Testis (tissue), 3 donors: ENCODE data around the gene DNAJC15. TPM values are rescaled to one million over a fixed set of nuclear protein-coding genes. Genes with fewer than 3 reads are reported as not detected.
A peak's percentile ranks its signal among the peaks of the same experiment; 100 is the strongest.
"Not testable (repeated sequence)": the region's sequence is repeated elsewhere in the genome, so short reads cannot be mapped to it uniquely, and the experiment has no call there.

Source experiments
- DNase-seq: peaks from one replicate; pipeline ENCODE4 v3.0.0-alpha.2; 2019
- H3K27ac ChIP-seq, 2 donors: fragments of 200-600 bp; sonication (generic); one replicate each; pipeline ENCODE4 v1.5.1; 2019
- H3K27me3 ChIP-seq: fragments of 200-600 bp; sonication (generic); one replicate; pipeline ENCODE4 v1.5.1; 2019
- H3K36me3 ChIP-seq: fragments of 200-600 bp; sonication (generic); one replicate; pipeline ENCODE4 v1.5.1; 2017; ENCODE audit warnings: low read depth; ENCODE audit errors: missing control alignments
- H3K4me1 ChIP-seq: fragments of 200-600 bp; sonication (generic); one replicate; pipeline ENCODE4 v1.5.1; 2019
- H3K4me3 ChIP-seq, 2 donors: fragments of 200-600 bp; sonication (generic); one replicate each; pipeline ENCODE4 v1.5.1; 2017 to 2019
- H3K9me3 ChIP-seq: fragments of 200-600 bp; sonication (generic); one replicate; pipeline ENCODE4 v1.5.1; 2017
- POLR2A ChIP-seq: fragments of 450-650 bp; IDR thresholded peaks from one replicate; pipeline ENCODE4 v1.6.1; 2017; ENCODE audit warnings: antibody characterized with exemption, mild to moderate bottlenecking, moderate library complexity
- WGBS, 2 donors: methylation state at CpG; one replicate each; pipeline ENCODE4 v1.1.5; 2018; 5-methylcytosine and 5-hydroxymethylcytosine counted together
- intact Hi-C: fragments of 100-400 bp; cut with DNase I; formaldehyde crosslinking; loops from one replicate; pipeline ENCODE4 v1.15.1; 2023; ENCODE audit warnings: low total_unique reads
- polyA plus RNA-seq: library from polyadenylated mRNA; stranded (reverse); fragments of 350-450 nt; fragmentation: Illumina TruSeq; extraction: RNeasy Lipid Tissue Mini Kit (QIAGEN cat#74804); gene quantifications from one replicate; pipeline ENCODE4 v1.2.3, GENCODE V29; 2014; ENCODE audit warnings: low read depth, low replicate concordance; ENCODE audit not compliant: insufficient read depth
- total RNA-seq, 2 donors: library from RNA; depleted of rRNA; stranded (reverse); fragments of >200 nt; gene quantifications; one replicate each; pipeline ENCODE4 v1.2.3, GENCODE V29; 2016
- TF ChIP-seq, protein P1 (sequence below), 3 experiments: fragments of 450-650 bp in 2 of 3; fragments of 200-600 bp in 1 of 3; sonication (generic) in 1 of 3; IDR thresholded peaks; one replicate each; pipeline ENCODE4 v1.5.1; 2016 to 2019; ENCODE audit warnings: antibody characterized with exemption in 3 of 3, mild to moderate bottlenecking in 2 of 3, moderate library complexity in 1 of 3

DNAJC15 gene
- total and polyA plus RNA-seq, 3 donors from 2014 or later: 11.8 to 49.8 (median 17.2) TPM

GRCh38 chr13:43054803-43055802, 31.7 kb downstream of the DNAJC15 start:
- intact Hi-C loops: no loop called here
- Histone ChIP-seq H3K27me3 (no peaks in the 10 kb centered on the region), H3K4me1 (peaks cover 20% of the 10 kb centered on the region), H3K36me3 (no peaks in the 10 kb centered on the region), H3K9me3 (no peaks in the 10 kb centered on the region), H3K27ac (peak overlapping the region; percentile 82 to 88), H3K4me3 (peak overlapping the region; percentile 34 to 51)
- TF ChIP-seq, protein P1, sequence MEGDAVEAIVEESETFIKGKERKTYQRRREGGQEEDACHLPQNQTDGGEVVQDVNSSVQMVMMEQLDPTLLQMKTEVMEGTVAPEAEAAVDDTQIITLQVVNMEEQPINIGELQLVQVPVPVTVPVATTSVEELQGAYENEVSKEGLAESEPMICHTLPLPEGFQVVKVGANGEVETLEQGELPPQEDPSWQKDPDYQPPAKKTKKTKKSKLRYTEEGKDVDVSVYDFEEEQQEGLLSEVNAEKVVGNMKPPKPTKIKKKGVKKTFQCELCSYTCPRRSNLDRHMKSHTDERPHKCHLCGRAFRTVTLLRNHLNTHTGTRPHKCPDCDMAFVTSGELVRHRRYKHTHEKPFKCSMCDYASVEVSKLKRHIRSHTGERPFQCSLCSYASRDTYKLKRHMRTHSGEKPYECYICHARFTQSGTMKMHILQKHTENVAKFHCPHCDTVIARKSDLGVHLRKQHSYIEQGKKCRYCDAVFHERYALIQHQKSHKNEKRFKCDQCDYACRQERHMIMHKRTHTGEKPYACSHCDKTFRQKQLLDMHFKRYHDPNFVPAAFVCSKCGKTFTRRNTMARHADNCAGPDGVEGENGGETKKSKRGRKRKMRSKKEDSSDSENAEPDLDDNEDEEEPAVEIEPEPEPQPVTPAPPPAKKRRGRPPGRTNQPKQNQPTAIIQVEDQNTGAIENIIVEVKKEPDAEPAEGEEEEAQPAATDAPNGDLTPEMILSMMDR (IDR thresholded peaks at IDR 0.05): no peak
- no peak for TF ChIP-seq POLR2A
- 26 to 27% methylated on average over 13 of the region's 13 CpGs for WGBS, 2 donors
- peak; percentile 61 for DNase-seq

DNA sequence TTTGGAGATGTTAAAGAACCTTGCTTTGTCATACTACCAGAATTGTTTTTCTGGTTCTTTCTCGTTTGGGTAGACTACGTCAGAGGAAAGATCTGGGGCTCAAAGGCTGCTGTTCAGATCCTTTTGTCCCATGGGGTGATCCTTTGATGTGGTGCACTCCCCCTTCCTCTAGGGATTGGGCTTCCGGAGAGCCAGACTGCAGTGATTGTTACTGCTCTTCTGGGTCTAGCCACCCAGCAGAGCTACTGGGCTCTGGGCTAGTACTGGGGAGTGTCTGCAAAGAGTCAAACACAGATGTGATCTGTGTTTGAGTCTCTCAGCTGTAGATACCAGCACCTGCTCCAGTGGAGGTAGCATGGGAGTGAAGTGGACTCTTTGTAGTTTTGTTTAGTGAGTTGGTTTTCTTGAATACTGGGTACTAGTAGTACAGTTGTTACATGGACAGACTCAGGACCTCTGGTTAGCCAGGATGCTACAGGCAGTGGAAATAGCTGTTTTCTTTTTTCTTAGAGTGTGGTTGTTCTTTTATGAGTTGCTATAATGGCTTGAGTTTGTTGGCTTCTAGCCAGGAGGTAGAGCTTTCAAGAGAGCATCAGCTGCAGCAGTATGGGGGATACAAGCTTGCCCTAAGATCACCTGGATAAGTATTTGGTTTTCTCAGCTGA, 34.4 kb downstream of the DNAJC15 start:
- H3K4me3 ChIP-seq: no peak overlapping the region
- intact Hi-C loops: no loop called here
- no peak for DNase-seq
- H3K9me3 ChIP-seq: no peaks in the 10 kb centered on the region
- TF ChIP-seq, protein P1 (IDR thresholded peaks at IDR 0.05): no peak
- TF ChIP-seq POLR2A: no peak
- H3K36me3 ChIP-seq: no peaks in the 10 kb centered on the region
- H3K4me1 ChIP-seq: peaks cover 20% of the 10 kb centered on the region
- H3K27me3 ChIP-seq: no peaks in the 10 kb centered on the region
- peak overlapping the region in 1 of 2 donors; percentile 31 for H3K27ac ChIP-seq
- WGBS, 2 donors: 86 to 92% methylated on average over 3 of the region's 3 CpGs

DNA sequence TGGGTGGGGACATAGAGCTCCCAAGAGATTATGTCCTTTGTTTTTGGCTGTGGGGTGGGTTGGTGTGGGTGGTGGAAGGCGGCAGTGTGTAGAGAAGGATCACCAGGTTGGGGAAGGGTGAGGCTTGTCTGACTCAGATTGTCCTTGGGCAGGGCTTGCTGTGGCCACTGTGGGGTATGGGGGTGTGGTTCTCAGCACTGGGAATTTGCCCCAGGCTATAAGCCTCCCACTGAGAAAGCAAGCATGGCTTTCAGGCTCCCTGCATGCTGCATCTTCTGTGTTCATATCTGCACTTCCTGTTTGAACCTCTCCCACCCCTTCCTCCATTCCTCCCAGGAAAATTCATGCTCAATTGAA, 34.9 kb downstream of the DNAJC15 start:
- WGBS, 2 donors: 60 to 80% methylated on average over 1 of the region's 1 CpG
- Histone ChIP-seq H3K36me3 (no peaks in the 10 kb centered on the region), H3K9me3 (no peaks in the 10 kb centered on the region), H3K4me1 (peaks cover 20% of the 10 kb centered on the region), H3K27ac (no peak overlapping the region), H3K4me3 (no peak overlapping the region), H3K27me3 (no peaks in the 10 kb centered on the region)
- TF ChIP-seq, protein P1 (IDR thresholded peaks at IDR 0.05): no peak
- TF ChIP-seq POLR2A: no peak
- intact Hi-C loops: no loop called here
- DNase-seq: no peak

DNA sequence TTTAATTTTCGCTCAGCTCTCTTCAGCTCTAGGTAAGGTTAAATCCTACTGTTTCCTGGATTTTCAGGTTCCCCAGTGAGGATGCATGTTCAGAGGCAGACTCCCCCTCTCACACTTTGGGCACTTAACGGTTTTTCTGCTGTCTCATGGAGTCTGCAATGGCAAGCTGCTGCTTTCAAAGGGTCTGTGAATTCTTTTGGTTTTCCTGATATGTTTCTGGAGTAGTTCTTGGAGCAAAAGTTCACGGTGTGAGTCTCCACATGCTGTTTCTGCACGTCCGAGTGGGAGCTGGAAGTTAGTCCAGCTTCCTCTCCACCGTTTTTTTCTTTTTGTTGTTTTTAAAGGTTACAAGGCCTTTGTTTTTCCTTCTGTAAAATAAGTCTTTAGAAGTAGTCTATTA, 35.4 kb downstream of the DNAJC15 start:
- no peak for DNase-seq
- WGBS, 2 donors: 52 to 58% methylated on average over 6 of the region's 6 CpGs
- Histone ChIP-seq H3K9me3 (no peaks in the 10 kb centered on the region), H3K4me1 (peaks cover 20% of the 10 kb centered on the region), H3K27me3 (no peaks in the 10 kb centered on the region), H3K36me3 (no peaks in the 10 kb centered on the region), H3K4me3 (no peak overlapping the region), H3K27ac (no peak overlapping the region)
- intact Hi-C loops: no loop called here
- TF ChIP-seq POLR2A: no peak
- TF ChIP-seq, protein P1 (IDR thresholded peaks at IDR 0.05): no peak

DNA sequence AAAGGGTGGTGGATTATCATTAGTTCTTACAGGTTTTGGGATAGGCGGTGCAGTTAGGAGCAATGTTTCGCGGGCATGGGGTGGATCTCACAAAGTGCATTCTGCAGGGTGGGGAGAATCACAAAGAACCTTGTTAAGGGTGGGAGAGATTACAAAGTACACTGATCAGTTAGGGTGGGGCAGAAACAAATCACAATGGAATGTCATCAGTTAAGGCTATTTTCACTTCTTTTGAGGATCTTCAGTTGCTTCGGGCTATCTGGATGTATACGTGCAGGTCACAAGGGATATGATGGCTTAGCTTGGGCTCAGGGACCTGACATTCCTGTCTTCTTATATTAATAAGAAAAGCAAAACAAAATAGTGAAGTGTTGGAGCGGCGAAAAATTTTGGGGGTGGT, 36.4 kb downstream of the DNAJC15 start:
- H3K4me3 ChIP-seq, DNase-seq, H3K27ac ChIP-seq, H3K27me3 ChIP-seq, H3K36me3 ChIP-seq, intact Hi-C loops, H3K9me3 ChIP-seq: not testable (repeated sequence)
- 95 to 96% methylated on average over 7 of the region's 7 CpGs for WGBS, 2 donors
- H3K4me1 ChIP-seq: peaks cover 18% of the 10 kb centered on the region

GRCh38 chr13:43060806-43061205, 37.4 kb downstream of the DNAJC15 start:
- H3K4me1 ChIP-seq: peaks cover 15% of the 10 kb centered on the region
- 83 to 91% methylated on average over 4 of the region's 4 CpGs for WGBS, 2 donors
- DNase-seq, H3K9me3 ChIP-seq, H3K27ac ChIP-seq, H3K4me3 ChIP-seq, H3K27me3 ChIP-seq, intact Hi-C loops, H3K36me3 ChIP-seq: not testable (repeated sequence)
